Measurements from ENCODE around the gene UST. TPM values are rescaled to one million over a fixed set of nuclear protein-coding genes. Genes with fewer than 3 reads are reported as not detected.
"Not testable (repeated sequence)": the region's sequence is repeated elsewhere in the genome, so short reads cannot be mapped to it uniquely, and the experiment has no call there.

Gene UST
- total RNA-seq, 1 donor from 2014 or later, result under 0.01 TPM

GRCh38 chr6:148836751-148837150 lies 89.9 kb downstream of the UST start:
- no peak for DNase-seq (ENCODE audit: low read depth in 2 of 2)

- DNase-seq (ENCODE audit: low read depth in 2 of 2), result no peak
Observed at GRCh38 chr6:148837941-148838340, 91.1 kb downstream of the UST start.

GRCh38 chr6:148839044-148839443 lies 92.2 kb downstream of the UST start:
- no peak for DNase-seq (ENCODE audit: low read depth in 2 of 2)

GRCh38 chr6:148840256-148840655 lies 93.4 kb downstream of the UST start:
- DNase-seq (ENCODE audit: low read depth in 2 of 2), result no peak

GRCh38 chr6:148842296-148843019 lies 95.6 kb downstream of the UST start:
- no peak for DNase-seq (ENCODE audit: low read depth in 2 of 2)

GRCh38 chr6:148845464-148845863 lies 98.6 kb downstream of the UST start:
- no peak for DNase-seq (ENCODE audit: low read depth in 2 of 2)

GRCh38 chr6:148846778-148847761 lies 100.2 kb downstream of the UST start:
- no peak for DNase-seq (ENCODE audit: low read depth in 2 of 2)

GRCh38 chr6:148848915-148849314 lies 102.1 kb downstream of the UST start:
- no peak for DNase-seq (ENCODE audit: low read depth in 2 of 2)

- not testable (repeated sequence) for DNase-seq (ENCODE audit: low read depth in 2 of 2)
Observed at GRCh38 chr6:148849449-148849848, 102.6 kb downstream of the UST start.

GRCh38 chr6:148850964-148851363 lies 104.1 kb downstream of the UST start:
- DNase-seq (ENCODE audit: low read depth in 2 of 2), result no peak

GRCh38 chr6:148851683-148852556 lies 105.1 kb downstream of the UST start:
- no peak for DNase-seq (ENCODE audit: low read depth in 2 of 2)

- no peak for DNase-seq (ENCODE audit: low read depth in 2 of 2)
Observed at GRCh38 chr6:148852688-148853087, 105.9 kb downstream of the UST start.

GRCh38 chr6:148853113-148853512 lies 106.3 kb downstream of the UST start:
- DNase-seq (ENCODE audit: low read depth in 2 of 2), result not testable (repeated sequence)

- DNase-seq (ENCODE audit: low read depth in 2 of 2), result no peak
Observed at GRCh38 chr6:148854096-148854495, 107.3 kb downstream of the UST start.

- DNase-seq (ENCODE audit: low read depth in 2 of 2), result no peak
Observed at GRCh38 chr6:148854992-148855391, 108.2 kb downstream of the UST start.

GRCh38 chr6:148855744-148856143 lies 108.9 kb downstream of the UST start:
- DNase-seq (ENCODE audit: low read depth in 2 of 2), result no peak

GRCh38 chr6:148857798-148858390 lies 111.1 kb downstream of the UST start:
- no peak for DNase-seq (ENCODE audit: low read depth in 2 of 2)

GRCh38 chr6:148864132-148864531 lies 117.3 kb downstream of the UST start:
- not testable (repeated sequence) for DNase-seq (ENCODE audit: low read depth in 2 of 2)

GRCh38 chr6:148864941-148865340 lies 118.1 kb downstream of the UST start:
- no peak for DNase-seq (ENCODE audit: low read depth in 2 of 2)

- DNase-seq (ENCODE audit: low read depth in 2 of 2), result no peak
Observed at GRCh38 chr6:148866657-148867268, 119.9 kb downstream of the UST start.

- DNase-seq (ENCODE audit: low read depth in 2 of 2), result no peak
Observed at GRCh38 chr6:148867862-148868261, 121.0 kb downstream of the UST start.
